Activated CD4-positive, alpha-beta T cell treated with anti-CD3 and anti-CD28 coated beads for 24 hours (primary cell): ENCODE data around the gene STARD13.

Experiments
- DNase-seq, 2 donors: peaks; one replicate each; pipeline ENCODE4 v3.0.0-alpha.2; 2020; ENCODE audit warnings: low read depth in 2 of 2

The STARD13 gene

DNA sequence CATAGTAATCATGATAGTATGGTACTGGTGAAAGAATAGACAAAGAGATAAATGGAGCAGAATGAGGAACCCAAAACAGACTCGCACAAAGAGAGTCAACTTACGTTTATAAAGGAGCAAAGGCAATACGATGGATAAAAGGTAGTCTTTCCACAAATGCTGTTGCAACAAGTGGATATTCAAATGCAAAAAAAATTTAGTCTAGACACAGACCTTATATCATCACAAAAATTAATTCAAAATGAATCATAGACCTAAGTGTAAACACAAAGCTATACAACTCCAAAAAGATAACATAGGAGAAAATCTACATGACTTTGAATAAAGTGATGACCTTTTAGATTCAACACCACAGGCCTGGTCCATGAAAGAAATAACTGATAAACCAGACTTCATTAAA, 137.7 kb downstream of the STARD13 start:
- DNase-seq = no peak

DNA sequence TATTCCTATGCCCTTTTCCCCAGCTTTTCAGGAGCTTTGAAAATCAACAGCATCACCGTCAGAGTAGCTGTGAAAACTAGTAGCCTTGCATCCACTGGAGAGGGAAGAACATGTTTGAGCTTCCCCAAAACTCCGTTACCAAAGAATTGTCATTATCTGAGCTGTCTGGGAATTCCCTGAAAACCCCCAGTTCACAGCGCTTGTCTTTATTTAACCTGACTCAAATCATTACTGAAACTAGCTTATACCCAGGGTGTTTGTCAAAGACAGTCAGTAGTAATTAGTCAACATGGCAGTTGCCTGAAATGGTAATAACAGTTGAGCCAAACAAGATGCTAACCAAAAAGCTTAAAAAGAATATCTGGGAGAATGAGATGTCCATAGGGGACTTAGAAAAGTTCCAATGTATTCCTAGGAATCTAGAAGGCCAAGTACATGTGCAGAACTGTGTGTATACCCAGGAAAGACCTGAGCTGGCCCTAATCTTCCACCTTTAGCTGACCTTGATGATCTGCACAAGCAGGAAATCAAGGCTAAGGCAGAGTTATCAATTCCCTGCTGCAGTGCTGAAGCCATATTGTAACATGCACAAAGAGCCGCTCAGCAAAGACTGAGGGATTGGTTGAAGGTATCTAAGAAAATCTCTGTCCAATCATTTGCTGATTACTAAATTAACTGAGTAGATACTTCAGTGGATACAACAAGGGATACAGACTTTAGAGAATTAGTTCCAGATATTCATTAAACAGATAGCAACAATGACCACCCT, 138.5 kb downstream of the STARD13 start:
- no peak for DNase-seq

DNA sequence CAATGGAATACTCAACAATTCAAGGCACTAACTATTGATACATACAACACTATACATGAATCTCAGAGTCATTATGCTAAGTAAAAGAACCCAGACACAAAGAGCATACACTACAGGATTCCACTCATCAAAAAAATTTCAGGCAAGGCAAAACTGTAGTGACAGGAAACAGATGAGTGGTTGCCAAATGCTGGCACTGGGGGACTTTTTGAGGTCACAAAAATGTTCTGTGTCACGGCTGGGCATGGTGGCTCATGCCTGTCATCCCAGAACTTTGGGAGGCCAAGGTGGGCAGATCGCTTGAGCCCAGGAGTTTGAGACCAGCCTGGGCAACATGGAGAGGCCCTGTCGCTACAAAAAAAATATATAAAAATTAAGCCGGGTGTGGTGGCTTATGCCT, 139.9 kb downstream of the STARD13 start:
- no peak for DNase-seq

DNA sequence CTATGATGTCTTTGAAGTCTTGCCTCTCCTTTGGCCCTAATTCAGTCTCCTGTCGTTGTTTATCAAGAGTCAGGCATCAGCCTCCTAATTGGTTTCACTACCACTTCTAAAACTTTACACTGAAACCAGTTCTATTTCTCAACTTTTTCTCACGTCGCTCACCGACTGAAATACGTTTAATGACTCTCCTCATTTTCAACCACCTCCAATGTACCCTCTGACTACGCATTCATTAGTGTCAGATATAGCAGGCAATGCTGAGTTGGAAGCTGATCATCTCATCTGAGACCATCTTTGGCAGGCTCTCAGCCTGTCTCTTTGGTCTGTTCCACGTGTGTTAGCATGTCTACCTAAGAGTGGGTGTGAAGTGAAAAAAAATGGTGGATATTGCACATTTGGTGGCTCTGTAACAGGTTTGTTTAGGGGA, 141.2 kb downstream of the STARD13 start:
- no peak for DNase-seq

DNA sequence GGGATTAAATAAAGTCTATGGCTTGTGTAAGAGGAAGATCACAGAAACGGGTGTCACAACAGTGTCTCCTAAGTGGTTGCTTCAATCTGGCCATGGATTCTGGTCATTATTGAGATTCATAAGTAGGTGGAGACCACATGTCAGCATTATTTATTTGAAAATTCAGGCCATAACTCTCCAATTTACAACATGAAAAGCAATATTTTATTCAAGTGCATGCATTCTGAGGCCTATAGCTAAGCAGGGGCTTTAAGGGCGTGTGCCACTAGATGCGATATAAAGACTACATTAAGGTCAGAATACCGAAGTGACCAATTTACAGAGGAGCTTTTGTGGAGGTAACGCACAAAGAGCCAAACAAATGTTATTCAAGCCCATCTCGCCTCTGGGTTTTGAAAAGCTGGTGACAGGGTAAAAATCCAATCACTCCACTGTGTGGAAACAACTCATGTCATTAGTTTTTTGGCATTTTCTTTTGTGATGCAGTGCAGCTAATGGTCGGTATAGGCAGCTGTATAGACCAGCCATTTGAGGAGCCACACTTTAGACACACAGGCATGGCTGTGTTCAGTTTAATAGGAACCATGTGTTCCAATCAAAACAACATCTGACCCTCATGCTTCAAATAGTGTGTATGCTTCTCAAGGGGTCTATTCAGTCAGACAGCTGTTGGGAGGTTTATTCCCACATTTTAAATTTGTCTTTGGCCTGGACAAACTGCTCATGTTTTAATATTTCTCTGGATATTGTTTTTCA, 145.6 kb downstream of the STARD13 start:
- DNase-seq = no peak

DNA sequence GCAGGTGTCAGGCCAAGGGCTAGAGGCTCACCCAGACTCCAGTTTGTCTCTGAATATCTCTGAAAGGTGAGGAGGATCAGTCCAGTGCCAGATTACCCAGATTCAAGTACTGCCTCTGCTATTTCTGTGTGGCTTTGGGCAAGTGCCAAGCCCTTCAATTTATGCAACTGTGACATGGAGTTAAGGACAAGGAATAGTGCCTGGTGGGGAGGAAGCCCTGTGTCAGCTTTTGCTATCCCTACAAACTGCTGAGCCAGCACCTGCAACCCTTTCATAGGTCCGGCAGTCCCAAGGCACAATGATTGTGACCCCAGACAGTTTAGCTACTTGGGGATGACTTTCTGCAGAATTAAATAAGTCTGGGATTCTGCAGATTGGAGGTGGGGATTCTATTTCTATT, 146.4 kb downstream of the STARD13 start:
- DNase-seq = no peak

DNA sequence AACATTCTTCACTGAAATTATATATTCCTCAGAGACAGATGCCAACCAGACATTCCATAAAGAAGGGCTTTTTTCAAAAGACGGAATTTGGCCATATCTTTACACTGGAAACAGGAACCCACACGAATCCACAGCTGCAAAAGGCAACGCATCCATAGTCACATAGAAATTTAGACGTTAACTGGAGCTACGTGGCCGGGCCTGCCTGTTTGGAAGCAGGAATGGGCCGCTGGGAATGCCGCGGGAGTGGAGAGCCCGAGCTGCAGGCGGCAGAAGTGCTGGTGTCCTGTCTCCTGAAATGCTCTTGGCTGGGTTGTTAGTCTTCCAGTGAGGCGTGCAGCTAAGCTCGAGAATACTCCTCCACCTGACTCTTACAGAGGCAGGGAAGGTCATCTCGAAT, 147.1 kb downstream of the STARD13 start:
- DNase-seq = no peak

DNA sequence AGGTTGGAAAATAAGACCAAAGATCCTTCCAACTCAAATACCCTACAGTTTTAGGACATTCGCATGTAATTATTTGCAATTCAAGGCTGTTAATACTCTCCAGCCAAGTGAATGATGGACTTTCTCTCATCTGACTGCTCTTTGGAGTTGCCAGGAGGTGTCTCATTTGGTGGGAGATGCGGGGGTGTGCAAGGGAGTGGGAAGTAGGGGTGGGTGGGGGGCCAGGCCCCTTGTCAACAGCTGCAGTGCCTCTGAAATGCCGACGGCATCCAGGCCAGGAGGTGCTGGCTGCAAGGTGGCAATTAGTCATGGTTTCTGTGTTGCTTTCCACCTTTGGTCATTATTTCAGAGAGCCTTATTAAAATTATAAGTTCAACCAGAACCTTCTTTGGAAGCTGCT, 147.8 kb downstream of the STARD13 start:
- DNase-seq = no peak

DNA sequence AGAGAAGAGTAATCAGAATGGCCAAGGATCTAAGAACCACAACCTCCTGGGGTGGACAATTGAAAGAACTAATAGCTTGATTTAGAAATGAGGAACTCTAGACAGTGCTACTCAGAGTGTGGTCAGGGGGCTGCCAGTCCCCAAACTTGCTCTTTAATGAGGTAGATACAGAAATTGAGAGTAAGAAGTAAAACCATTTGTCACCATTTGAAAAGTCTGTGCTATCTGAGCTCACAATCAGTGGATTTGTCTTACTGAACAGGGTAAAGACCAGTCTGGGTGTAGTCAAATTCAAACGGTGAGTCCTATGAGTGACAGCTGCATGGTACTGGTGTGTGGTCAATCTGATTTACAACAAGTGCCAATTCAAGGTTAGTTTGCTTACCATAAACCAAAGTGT, 150.5 kb downstream of the STARD13 start:
- no peak for DNase-seq

DNA sequence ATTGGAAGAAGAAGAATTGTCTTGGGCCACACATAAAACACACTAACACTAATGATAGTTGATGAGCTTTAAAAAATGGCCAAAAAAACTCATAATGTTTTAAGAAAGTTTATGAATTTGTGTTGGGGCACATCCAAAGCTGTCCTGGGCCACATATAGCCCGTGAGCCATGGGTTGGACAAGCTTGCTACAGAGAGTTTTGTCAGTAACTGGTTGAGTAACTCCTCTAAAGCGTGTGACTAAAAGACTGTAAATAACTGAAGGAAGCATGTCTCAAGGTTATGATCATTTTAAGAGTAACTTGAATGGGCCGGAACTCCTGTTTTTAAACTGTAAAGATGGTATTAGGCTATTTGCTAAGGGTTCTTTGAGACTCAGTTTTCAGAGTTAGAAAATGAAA, 151.3 kb downstream of the STARD13 start:
- DNase-seq = no peak

DNA sequence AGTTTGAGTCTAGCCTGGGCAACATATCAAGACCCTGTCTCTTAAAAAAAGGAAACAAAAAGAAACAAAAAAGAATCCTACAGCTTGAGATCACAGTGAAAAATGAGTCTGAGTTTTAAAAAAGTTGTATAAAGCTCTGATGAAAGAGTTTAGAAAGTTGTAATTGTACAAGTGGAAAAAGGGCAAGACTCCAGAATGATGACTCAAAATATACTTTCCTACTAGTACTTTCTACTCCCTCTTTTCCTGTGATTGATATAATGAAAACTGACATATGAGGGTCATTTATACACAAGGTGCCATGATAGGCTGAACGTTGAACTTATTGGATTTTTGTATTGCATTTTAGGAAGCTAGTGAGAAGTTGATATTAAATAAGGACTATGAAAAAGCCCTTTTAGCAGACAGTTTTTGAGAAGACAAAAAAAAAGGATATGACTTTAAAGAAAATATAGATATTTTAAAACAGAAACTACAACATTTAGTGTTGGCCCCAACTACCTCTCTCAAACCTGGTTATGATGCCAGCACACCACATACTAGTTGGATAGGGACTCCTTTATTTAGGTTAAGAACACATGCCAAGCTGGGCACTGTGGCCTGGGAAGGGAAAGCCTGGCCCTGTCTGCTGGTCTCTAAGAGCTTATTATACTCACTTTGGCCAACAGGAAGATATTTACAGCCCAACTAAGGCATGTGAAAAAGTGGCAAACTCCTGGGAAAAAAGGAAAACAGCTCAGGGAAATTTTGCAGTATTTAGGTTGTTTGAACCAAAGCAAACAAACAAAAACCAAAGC, 152.7 kb downstream of the STARD13 start:
- no peak for DNase-seq

DNA sequence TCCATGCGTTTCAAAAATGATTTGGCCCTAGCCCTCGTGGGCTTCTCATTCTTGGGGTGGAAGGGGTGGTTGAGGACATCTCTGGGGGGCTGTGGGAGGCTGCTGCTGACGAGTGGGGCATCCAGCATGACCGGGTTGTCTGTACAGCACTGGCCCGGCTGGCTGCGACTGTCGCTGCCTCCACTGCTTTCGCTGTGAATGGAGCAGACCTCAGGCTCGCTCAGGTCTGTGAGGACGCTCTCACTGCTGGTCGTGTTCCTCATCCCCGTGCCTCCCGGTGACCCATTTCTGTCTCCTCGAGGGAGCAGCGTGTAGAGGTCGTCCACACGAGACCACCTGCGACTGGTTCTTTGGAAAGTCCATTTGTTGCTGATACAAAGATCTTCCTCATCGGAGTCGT, 155.7 kb downstream of the STARD13 start:
- DNase-seq = no peak

DNA sequence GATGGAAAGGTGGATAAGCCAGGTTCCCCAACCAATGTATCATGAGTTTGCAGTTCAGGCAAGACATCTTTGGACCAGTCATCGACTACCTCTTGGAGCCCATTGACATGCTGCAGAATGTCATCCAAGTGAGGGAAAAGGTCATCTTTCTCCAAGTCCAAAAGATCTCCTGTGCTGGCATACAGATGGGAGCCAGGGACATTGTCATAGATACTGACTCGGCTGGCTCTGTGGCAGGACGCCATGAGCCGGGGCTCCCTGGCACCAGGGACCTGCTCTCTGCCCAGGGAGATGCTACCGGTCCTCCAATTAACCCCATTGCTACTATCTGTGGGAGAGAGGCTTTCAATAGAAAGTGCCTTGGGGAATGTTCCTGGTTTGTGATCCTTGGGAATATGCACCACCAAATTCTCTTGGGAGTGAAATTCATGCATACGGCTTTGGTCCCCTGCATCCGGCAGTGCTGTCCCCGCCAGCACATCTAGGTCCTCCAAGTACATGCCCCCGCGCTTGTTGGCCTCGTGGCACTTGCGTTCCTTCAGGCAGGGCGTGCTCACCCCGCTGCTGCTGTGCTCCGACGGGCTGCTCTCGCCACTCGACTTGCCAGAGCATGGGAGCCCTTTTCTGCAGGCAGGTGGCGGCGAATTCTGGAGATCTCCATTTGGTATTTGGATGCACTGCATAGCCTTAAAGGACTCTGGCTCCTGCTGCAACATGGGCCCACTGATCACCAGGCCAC, 156.3 kb downstream of the STARD13 start:
- no peak for DNase-seq

DNA sequence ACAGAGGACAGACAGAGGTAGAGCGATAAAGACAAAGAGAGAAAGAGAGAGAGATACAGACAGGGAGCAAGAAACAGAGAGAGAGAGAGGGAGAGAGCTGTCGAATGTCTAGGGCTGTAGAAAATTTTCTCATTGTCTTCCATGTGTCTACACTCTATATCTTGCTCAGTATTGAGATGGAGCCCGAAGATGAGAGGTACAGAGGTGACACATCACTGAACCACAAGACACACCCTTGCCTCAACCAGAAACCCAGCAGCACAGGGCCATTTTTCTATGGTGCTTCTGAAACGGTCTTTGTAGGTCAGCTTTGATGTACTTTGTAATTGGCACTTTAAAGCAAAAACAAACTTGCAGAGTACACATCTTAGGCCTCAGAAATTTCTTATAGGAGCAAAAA, 157.4 kb downstream of the STARD13 start:
- DNase-seq = no peak

DNA sequence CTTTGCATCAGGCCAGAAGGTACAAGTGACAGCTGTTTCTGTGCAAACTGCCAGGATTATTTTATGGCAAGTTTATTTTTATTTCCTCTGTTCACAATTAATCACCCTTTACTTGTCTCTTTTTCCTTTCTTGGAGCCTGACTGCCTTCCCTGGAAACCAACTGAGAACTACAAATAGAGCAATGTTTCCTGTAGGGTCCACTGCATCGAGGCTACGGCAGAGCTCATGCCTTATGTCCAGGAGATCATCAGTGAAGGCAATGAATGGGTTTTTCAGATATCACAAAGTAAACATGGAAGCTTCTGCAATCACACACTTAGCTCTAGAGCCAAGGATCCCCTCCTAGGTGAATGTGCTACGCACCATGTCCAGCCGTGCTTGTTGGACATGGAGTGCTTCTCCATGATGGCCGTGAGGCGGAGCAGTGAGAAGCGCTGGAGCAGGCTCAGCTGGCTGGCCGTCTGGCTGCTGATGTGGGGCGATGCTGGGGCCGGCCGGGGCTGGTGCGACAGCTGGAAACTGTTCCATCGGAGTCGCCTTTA, 158.5 kb downstream of the STARD13 start:
- no peak for DNase-seq

DNA sequence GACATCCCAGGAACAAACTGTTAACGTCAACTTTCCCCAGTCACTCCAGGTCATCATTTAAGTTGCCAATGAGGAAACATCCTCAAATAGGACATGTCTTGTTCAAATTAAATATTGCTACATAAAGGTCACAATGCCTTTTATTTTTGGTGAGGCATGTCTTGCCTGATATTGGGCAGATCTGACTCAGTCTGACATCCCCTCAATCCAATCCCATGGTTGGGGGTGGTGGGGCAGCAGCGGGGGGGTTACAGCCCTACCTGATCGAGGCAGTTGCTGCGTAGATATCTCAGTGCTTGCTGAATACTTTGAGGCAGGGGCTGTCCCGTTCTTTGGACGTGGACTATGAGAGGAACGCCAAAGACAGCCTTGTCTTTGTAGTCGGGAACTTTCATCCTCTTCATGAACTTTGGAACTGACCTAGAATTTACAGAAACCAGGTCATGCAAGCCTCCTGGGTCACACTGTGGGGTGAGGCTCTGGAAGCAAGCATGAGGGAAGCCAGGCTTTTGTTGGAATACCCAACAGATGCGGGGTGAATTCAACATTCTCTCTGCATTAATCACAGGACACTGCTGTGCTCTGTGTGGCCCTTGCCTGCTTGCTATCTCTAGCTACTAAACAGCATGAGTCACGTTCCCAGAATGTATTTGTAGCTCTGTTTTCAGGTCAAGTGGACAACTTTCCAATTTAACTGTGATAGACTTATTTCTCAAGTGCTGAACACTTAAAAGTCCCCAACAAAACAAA, 159.6 kb downstream of the STARD13 start:
- no peak for DNase-seq

DNA sequence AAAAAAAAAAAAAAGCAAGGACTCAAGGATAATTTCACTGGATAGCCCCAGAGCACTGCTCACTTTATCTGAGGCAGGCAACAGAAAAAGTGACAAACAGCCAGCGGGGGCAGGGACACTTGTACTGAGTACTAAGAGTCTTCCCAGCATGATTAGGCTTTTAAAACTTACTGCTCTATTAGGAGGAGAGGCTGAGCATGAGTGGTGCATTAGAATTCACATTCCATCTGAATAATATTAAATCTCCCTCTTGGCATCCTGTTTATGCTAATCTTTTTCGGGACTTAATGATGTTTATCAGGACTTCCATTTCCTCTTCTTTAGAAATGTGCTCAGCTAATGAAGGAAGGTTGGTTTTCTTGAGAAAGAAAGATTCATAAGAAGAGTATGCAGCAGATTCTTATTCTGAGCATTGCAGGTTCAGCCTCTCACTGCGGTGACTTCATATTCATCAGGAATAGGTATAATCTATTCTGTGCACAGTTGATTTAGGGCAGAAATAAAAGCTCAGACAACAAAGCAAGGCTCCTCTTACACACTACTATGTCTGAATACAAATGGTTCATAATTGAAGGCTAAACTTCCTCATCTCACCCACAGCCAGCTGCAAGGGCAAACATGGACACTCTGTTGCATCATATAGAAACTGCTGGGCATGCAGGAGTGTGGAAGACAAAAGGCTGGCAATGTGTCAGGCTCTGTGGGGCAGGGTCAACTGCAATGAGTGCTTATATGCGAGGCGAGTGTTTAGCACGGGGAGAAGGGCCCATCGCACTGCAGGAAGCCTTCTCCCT, 162.3 kb downstream of the STARD13 start:
- no peak for DNase-seq

DNA sequence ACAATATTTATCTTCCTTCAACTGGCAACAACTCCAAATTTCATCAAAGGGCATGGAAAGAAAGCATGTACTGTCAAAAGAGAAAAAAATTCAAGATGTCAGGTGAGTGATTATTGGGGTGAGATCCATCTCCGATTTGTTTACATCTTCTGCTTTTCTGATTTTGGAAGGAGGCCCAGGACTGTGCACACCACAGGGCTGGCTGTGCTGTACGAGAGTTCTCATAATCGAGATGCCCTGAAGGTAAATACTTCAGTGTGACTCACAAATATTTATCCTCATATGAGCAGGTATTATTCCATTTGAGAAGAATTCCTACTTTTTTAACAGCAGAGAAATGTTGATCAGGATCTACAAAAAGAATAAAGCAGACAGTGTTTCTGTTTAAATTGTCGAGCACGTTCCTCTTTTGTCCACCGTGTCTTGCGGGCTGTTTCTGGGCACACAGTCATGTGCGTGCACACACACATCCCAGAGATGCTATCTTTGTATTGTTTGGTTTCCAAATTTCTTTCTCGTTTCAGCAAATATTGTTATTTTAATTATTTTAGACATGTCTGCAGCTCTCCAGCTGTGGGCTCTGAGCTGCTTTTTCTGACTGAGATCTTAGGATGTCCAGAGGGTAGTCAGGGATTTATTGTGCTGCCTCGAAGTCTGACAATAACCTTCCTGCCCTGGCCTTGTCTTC, 165.6 kb downstream of the STARD13 start:
- no peak for DNase-seq

DNA sequence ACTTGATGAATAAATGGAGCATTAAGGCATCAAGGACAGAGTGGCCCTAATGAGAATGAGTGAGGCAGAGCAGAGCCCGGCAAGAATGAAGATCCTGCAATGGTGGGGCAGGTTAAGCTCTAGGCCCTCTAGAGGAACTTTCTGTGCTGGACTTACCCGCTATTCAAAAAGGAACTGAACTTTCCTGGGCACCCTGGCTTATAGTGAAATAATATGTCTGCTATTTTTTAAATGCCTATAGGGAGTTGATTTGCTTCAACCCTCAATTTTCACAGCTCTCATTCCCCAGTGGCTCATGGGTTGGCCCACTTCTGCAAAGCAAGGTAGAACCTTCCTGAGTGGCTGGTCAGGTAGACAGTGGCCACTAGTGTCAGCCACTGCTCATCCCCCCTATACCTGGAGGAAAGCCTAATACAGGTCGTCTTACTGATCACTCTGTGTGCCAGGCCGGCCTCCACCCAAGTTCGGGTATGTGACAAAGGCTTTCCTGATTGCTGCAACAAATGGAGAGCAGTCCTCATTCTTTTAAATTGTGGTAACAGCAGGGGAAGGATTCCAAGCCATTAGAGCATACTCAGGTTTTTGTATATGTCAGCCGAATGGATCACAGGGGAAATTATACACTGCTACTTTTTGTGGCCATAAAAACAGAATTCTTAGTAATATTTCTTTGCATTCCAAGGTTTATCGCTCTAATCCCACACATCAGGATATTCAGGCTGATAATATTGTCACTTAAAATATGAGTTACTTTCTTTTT, 166.4 kb downstream of the STARD13 start:
- DNase-seq = no peak
